Neuronal stem cell (in vitro differentiated cells): Measurements from ENCODE around the gene MAD2L1BP.
A peak's percentile ranks its signal among the peaks of the same experiment; 100 is the strongest.

ENCODE experiments used
- DNase-seq: peaks from one replicate; pipeline ENCODE4 v3.0.0-alpha.2; 2013; ENCODE audit warnings: low spot score
- H2AFZ ChIP-seq: one replicate; pipeline ENCODE4 v1.6.1; 2013; ENCODE audit warnings: mild to moderate bottlenecking, low read length, inconsistent platforms
- H2AK5ac ChIP-seq: 2 replicates; pipeline ENCODE4 v1.6.1; 2013; ENCODE audit warnings: low read depth, mild to moderate bottlenecking, inconsistent platforms, low read length, moderate library complexity, mixed read lengths
- H2BK120ac ChIP-seq: 2 replicates; pipeline ENCODE4 v1.6.1; 2013; ENCODE audit warnings: low read depth, mild to moderate bottlenecking, inconsistent platforms, low read length, moderate library complexity, mixed read lengths
- H2BK12ac ChIP-seq: one replicate; pipeline ENCODE4 v1.6.1; 2013; ENCODE audit warnings: low read length, inconsistent platforms
- H2BK15ac ChIP-seq: 2 replicates; pipeline ENCODE4 v1.6.1; 2013; ENCODE audit warnings: mild to moderate bottlenecking, low read length, inconsistent platforms, mixed read lengths
- H2BK5ac ChIP-seq: one replicate; pipeline ENCODE4 v1.6.1; 2013; ENCODE audit warnings: inconsistent platforms, mild to moderate bottlenecking, low read length, moderate library complexity
- H3K14ac ChIP-seq: one replicate; pipeline ENCODE4 v1.6.1; 2013; ENCODE audit warnings: low read length, inconsistent platforms
- H3K18ac ChIP-seq: 2 replicates; pipeline ENCODE4 v1.6.1; 2013; ENCODE audit warnings: low read length, inconsistent platforms
- H3K23ac ChIP-seq: 2 replicates; pipeline ENCODE4 v1.6.1; 2013; ENCODE audit warnings: low read depth, mild to moderate bottlenecking, mixed read lengths, low read length, inconsistent platforms; ENCODE audit not compliant: poor library complexity
- H3K27ac ChIP-seq: replicated peaks from 3 replicates; pipeline ENCODE4 v1.5.1; 2013; ENCODE audit warnings: low read length, inconsistent platforms
- H3K27me3 ChIP-seq, 3 experiments: 2 replicates each; pipeline ENCODE4 v1.6.1; 2013; ENCODE audit warnings: low read length in 3 of 3, mild to moderate bottlenecking in 2 of 3, inconsistent platforms in 1 of 3, low read depth in 1 of 3, mixed read lengths in 1 of 3, moderate library complexity in 1 of 3; ENCODE audit not compliant: control insufficient read depth in 3 of 3, insufficient read depth in 3 of 3
- H3K36me3 ChIP-seq, 2 donors: replicated peaks in 1 of 2; 2 replicates each; pipeline ENCODE4 v1.6.1; 2013; ENCODE audit warnings: low read length in 2 of 2; ENCODE audit not compliant: control insufficient read depth in 2 of 2, insufficient read depth in 2 of 2
- H3K4ac ChIP-seq: 2 replicates; pipeline ENCODE4 v1.6.1; 2013; ENCODE audit warnings: inconsistent platforms, mild to moderate bottlenecking, low read length, moderate library complexity
- H3K4me1 ChIP-seq, 2 donors: 1 replicate in 1 of 2; 2 replicates in 1 of 2; pipeline ENCODE4 v1.6.1; 2013; ENCODE audit warnings: low read length in 2 of 2, low read depth in 1 of 2; ENCODE audit not compliant: control insufficient read depth in 2 of 2, insufficient read depth in 1 of 2
- H3K4me2 ChIP-seq: one replicate; pipeline ENCODE4 v1.6.1; 2013; ENCODE audit warnings: mild to moderate bottlenecking, low read length, inconsistent platforms; ENCODE audit not compliant: insufficient read depth, poor library complexity, severe bottlenecking
- H3K4me3 ChIP-seq, 2 donors: 2 replicates each; pipeline ENCODE4 v1.5.1; 2013; ENCODE audit warnings: low read length in 2 of 2, mild to moderate bottlenecking in 2 of 2, inconsistent platforms in 1 of 2, moderate library complexity in 1 of 2
- H3K79me1 ChIP-seq: one replicate; pipeline ENCODE4 v1.6.1; 2013; ENCODE audit warnings: low read depth, mild to moderate bottlenecking, inconsistent platforms, low read length, moderate library complexity
- H3K9ac ChIP-seq: one replicate; pipeline ENCODE4 v1.6.1; 2013; ENCODE audit warnings: mild to moderate bottlenecking, low read depth, low read length, inconsistent platforms; ENCODE audit not compliant: poor library complexity
- H3K9me3 ChIP-seq, 2 donors: replicated peaks in 1 of 2; 2 replicates each; pipeline versions ENCODE3 to v1.6.1; 2013; ENCODE audit warnings: low read length in 2 of 2, mild to moderate bottlenecking in 2 of 2, inconsistent platforms in 1 of 2, low read depth in 1 of 2, mixed read lengths in 1 of 2, moderate library complexity in 1 of 2; ENCODE audit not compliant: control insufficient read depth in 2 of 2, insufficient read depth in 1 of 2
- H4K8ac ChIP-seq: one replicate; pipeline ENCODE4 v1.6.1; 2013; ENCODE audit warnings: low read depth, mild to moderate bottlenecking, inconsistent platforms, low read length, moderate library complexity
- H4K91ac ChIP-seq: one replicate; pipeline ENCODE4 v1.6.1; 2013; ENCODE audit warnings: low read length, low read depth, mild to moderate bottlenecking, inconsistent platforms; ENCODE audit not compliant: poor library complexity
- WGBS, 2 donors: extraction: QIAGEN DNeasy Blood & Tissue Kit; methylation state at CpG; one replicate each; pipeline ENCODE4 v1.1.7; 2013; ENCODE audit warnings: missing lambda C conversion rate in 2 of 2, mixed read lengths in 1 of 2; ENCODE audit not compliant: insufficient read length in 2 of 2, insufficient replicate concordance in 1 of 2; ENCODE audit errors: extremely low coverage in 2 of 2; 5-methylcytosine and 5-hydroxymethylcytosine counted together

MAD2L1BP gene

DNA sequence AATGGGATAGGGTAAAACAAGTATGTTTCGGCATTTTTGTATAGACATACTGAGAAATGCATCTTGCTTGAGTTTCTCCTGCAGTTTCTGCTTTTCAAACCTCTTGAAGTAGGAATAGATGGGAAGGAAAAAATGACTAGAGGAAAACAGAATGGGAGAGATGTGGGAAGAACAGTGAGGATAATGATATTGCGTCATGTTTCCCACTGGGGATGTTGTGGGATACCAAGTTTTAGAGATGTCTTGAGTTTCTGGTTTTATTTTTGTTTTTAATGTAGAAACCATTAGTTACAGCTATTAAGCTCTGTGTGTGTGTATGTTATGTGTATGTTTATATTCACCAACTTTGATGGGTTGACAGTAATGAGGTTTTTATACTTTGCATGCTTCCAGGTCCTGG, 35.0 kb upstream of the MAD2L1BP start:
- H2BK15ac ChIP-seq: no peak overlapping the region
- H3K4ac ChIP-seq: no peak overlapping the region
- no peak overlapping the region for H2BK12ac ChIP-seq
- no peak for DNase-seq
- H3K4me1 ChIP-seq: no peaks in the 10 kb centered on the region
- no CpG with 5 or more reads among the region's 2 CpGs for WGBS, 2 donors
- H3K36me3 ChIP-seq: peaks cover 8 to 85% of the 10 kb centered on the region in 2 donors
- H4K8ac ChIP-seq: no peak overlapping the region
- no peaks in the 10 kb centered on the region for H3K9me3 ChIP-seq
- H4K91ac ChIP-seq: no peak overlapping the region
- H3K79me1 ChIP-seq: no peaks in the 10 kb centered on the region
- no peak overlapping the region for H2BK5ac ChIP-seq
- no peak overlapping the region for H3K27ac ChIP-seq
- H3K4me3 ChIP-seq: no peak overlapping the region
- H3K9ac ChIP-seq: no peak overlapping the region
- no peak overlapping the region for H2AK5ac ChIP-seq
- no peak overlapping the region for H2BK120ac ChIP-seq
- no peak overlapping the region for H3K23ac ChIP-seq
- no peak overlapping the region for H2AFZ ChIP-seq
- no peak overlapping the region for H3K18ac ChIP-seq
- H3K14ac ChIP-seq: no peak overlapping the region
- H3K27me3 ChIP-seq: no peaks in the 10 kb centered on the region
- no peak overlapping the region for H3K4me2 ChIP-seq

DNA sequence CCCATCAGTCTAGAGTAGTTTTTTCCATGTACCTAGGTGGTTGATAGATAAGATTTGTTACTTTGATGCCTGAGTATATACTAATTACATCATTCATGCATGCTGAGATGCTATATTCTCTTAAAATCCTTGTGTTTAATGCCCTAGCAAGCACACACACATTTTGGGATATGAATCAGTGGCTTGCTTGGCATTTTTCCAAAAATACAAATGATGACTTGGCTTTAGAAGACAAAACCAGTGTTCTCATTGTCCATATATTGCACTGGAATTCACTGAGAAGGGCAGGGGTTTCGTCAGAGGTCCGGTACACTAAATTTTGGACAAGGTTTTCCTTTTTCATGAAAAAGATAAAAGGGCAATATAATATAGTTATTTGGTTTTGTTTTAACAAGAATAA, 31.5 kb upstream of the MAD2L1BP start:
- Histone ChIP-seq H3K9ac (no peak overlapping the region), H3K27me3 (no peaks in the 10 kb centered on the region), H2BK120ac (no peak overlapping the region), H2BK5ac (no peak overlapping the region), H3K14ac (no peak overlapping the region), H3K9me3 (no peaks in the 10 kb centered on the region), H4K91ac (no peak overlapping the region), H3K4me3 (no peak overlapping the region), H2AFZ (no peak overlapping the region), H2BK12ac (no peak overlapping the region), H2AK5ac (no peak overlapping the region), H3K79me1 (no peaks in the 10 kb centered on the region), H3K36me3 (peaks cover 8 to 91% of the 10 kb centered on the region in 2 donors), H3K18ac (no peak overlapping the region), H3K4me1 (no peaks in the 10 kb centered on the region), H3K23ac (no peak overlapping the region), H3K27ac (no peak overlapping the region), H4K8ac (no peak overlapping the region), H3K4ac (no peak overlapping the region), H3K4me2 (no peak overlapping the region), H2BK15ac (no peak overlapping the region)
- DNase-seq: no peak
- no CpG with 5 or more reads among the region's 2 CpGs for WGBS, 2 donors

DNA sequence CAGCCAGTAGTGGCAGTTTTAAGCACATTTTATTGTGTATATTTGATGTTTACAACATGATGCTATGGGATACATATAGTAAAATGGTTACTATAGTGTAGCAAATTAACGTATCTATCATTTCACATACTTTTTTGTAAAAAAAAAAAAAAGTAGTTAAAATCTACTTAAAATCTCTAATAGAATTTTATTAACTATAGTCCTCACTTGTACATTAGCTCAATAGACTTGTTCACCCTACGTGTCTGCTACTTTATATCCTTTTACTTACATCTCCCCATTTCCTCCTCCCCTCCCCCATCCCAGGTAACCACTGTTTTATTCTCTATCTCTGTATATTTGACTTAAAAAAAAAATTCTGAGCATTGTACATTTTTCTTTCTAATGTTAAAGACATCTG, 29.6 kb upstream of the MAD2L1BP start:
- H2AFZ ChIP-seq: no peak overlapping the region

GRCh38 chr6:43608310-43608763, 27.3 kb upstream of the MAD2L1BP start:
- no peak overlapping the region for H2BK15ac ChIP-seq
- no peak overlapping the region for H3K4ac ChIP-seq
- peak; percentile 68 for DNase-seq
- no peak overlapping the region for H2BK12ac ChIP-seq
- H3K4me3 ChIP-seq: no peak overlapping the region
- H3K4me2 ChIP-seq: no peak overlapping the region
- no peaks in the 10 kb centered on the region for H3K4me1 ChIP-seq
- H2AK5ac ChIP-seq: no peak overlapping the region
- WGBS, 2 donors: no CpG with 5 or more reads among the region's 5 CpGs
- H3K14ac ChIP-seq: no peak overlapping the region
- H2AFZ ChIP-seq: no peak overlapping the region
- no peak overlapping the region for H3K27ac ChIP-seq
- H3K18ac ChIP-seq: no peak overlapping the region
- H3K36me3 ChIP-seq: peaks cover 8 to 95% of the 10 kb centered on the region in 2 donors
- H3K9ac ChIP-seq: no peak overlapping the region
- H2BK5ac ChIP-seq: no peak overlapping the region
- H3K79me1 ChIP-seq: no peaks in the 10 kb centered on the region
- no peak overlapping the region for H2BK120ac ChIP-seq
- no peak overlapping the region for H3K23ac ChIP-seq
- H4K8ac ChIP-seq: no peak overlapping the region
- no peaks in the 10 kb centered on the region for H3K9me3 ChIP-seq
- no peak overlapping the region for H4K91ac ChIP-seq
- H3K27me3 ChIP-seq: no peaks in the 10 kb centered on the region

More for the DNA sequence above, 29.6 kb upstream of the MAD2L1BP start:
- DNase-seq: no peak
- H3K4me3 ChIP-seq: no peak overlapping the region
- no peak overlapping the region for H3K4me2 ChIP-seq
- no peaks in the 10 kb centered on the region for H3K9me3 ChIP-seq
- no peak overlapping the region for H2BK5ac ChIP-seq
- no peak overlapping the region for H3K14ac ChIP-seq
- H3K27me3 ChIP-seq: no peaks in the 10 kb centered on the region
- H4K91ac ChIP-seq: no peak overlapping the region
- no peak overlapping the region for H3K9ac ChIP-seq
- H3K27ac ChIP-seq: no peak overlapping the region
- H3K4ac ChIP-seq: no peak overlapping the region
- no CpG with 5 or more reads among the region's 2 CpGs for WGBS, 2 donors
- no peak overlapping the region for H2BK12ac ChIP-seq
- H4K8ac ChIP-seq: no peak overlapping the region
- H3K23ac ChIP-seq: no peak overlapping the region
- peaks cover 11 to 95% of the 10 kb centered on the region in 2 donors for H3K36me3 ChIP-seq
- no peak overlapping the region for H2BK15ac ChIP-seq
- H3K18ac ChIP-seq: no peak overlapping the region
- no peaks in the 10 kb centered on the region for H3K4me1 ChIP-seq
- no peak overlapping the region for H2BK120ac ChIP-seq
- no peaks in the 10 kb centered on the region for H3K79me1 ChIP-seq
- H2AK5ac ChIP-seq: no peak overlapping the region
